ENCODE data around the gene B4GALT7.

DNA sequence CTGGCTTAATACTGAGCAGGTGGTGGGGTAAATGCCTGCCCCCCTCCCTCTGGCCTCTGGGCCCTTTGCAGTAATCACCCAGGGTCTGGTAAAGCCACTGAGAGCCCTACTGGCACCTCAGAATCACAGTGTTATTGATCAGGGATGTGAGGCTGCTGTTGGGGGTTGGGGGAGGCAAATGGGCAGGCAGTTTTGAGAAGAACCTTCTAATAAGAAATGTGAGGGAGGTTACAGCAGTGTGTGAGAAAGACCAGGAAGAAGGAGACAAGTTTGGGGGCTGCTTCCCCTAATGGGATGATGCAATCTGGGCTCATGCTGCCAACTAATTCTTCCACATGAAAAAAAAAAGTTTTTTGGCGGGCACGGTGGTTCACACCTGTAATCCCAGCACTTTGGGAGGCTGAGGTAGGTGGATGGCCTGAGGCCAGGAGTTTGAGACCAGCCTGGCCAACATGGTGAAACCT, 3.1 kb upstream of the B4GALT7 start:
- no peak for TF ChIP-seq CTCF (IDR thresholded peaks at IDR 0.05)
- TF ChIP-seq POLR2A (IDR thresholded peaks at IDR 0.05), result no peak
- no peak for TF ChIP-seq POLR2AphosphoS5 (IDR thresholded peaks at IDR 0.05)
